Measurements from ENCODE around the gene FUT3.

The FUT3 gene

DNA sequence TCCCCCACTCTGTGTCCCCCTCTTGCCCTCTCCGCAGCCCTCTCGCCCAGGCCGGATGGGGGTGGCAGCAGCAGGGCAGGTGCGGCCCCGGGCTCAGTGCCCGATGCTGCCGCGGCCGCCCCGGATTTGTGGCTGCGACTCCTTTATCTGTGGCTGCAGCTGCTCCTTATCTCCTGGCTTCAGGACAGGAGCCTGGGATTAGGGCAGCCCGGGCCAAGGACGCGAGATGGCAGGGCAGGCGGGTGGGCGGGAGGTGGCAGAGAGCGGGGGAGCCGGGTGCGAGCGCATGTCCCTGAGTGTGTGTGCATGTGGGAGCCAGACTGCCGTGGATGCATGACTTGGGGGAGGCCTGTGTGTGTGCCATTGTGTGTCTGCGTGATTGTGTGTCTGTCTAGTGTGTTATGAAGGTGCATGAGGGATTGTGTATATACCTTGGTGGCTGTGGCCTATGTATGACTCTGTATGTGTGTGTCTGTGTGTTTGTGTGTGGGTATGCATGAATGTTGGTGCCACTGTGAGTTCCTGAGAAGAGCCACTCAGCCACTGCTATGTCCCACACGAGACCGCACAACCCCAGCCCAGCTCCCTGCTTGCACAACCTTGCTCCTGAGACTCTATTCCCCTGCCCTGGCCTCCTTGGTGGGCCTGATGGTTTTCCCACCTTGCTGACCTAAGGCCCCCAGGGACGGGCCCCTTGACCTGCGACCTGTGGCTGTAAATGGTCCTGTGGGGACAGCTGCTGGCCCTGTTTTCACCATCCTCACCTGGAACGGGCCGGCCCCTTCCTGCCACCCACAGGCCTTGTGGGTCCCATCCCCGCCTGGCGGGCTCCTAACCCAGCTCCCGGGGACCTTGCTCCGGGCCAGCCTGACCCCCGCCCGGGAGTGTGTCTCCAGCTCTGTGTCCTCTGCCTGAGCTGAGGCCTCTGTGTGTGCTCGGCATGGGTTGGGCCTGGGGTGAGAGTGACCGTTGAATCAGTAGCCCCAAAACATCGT lies 51.7 kb downstream of the FUT3 start:
- Histone ChIP-seq H3F3A (ENCODE audit: low read depth) (no peaks in the 10 kb centered on the region), H2AFZ (ENCODE audit: low read length) (no peak overlapping the region), H3K9me3 (ENCODE audit: insufficient read depth, low read depth, low read length) (no peaks in the 10 kb centered on the region), H3K36me3 (ENCODE audit: insufficient read depth, low read length) (no peaks in the 10 kb centered on the region), H3K9ac (ENCODE audit: low read depth, low read length, poor library complexity, severe bottlenecking) (no peak overlapping the region), H3K4me2 (ENCODE audit: low read depth, low read length, poor library complexity, severe bottlenecking) (no peak overlapping the region), H3K4me1 (ENCODE audit: insufficient read depth, low read length, poor library complexity, severe bottlenecking) (peaks cover 5% of the 10 kb centered on the region), H4K20me1 (ENCODE audit: insufficient read depth, low read length, poor library complexity, severe bottlenecking) (no peaks in the 10 kb centered on the region), H3K27me3 (ENCODE audit: insufficient read depth, low read length, poor library complexity, severe bottlenecking) (no peaks in the 10 kb centered on the region), H3K4me3 (ENCODE audit: low read length, poor library complexity, severe bottlenecking) (no peak overlapping the region), H3K9me2 (replicated peaks; ENCODE audit: low read depth, low read length) (no peaks in the 10 kb centered on the region), H3K79me2 (ENCODE audit: insufficient read depth, low read length) (no peaks in the 10 kb centered on the region)
- no peak for TF ChIP-seq EZH2phosphoT487 (IDR thresholded peaks at IDR 0.05; ENCODE audit: borderline replicate concordance)
- TF ChIP-seq, protein P1, sequence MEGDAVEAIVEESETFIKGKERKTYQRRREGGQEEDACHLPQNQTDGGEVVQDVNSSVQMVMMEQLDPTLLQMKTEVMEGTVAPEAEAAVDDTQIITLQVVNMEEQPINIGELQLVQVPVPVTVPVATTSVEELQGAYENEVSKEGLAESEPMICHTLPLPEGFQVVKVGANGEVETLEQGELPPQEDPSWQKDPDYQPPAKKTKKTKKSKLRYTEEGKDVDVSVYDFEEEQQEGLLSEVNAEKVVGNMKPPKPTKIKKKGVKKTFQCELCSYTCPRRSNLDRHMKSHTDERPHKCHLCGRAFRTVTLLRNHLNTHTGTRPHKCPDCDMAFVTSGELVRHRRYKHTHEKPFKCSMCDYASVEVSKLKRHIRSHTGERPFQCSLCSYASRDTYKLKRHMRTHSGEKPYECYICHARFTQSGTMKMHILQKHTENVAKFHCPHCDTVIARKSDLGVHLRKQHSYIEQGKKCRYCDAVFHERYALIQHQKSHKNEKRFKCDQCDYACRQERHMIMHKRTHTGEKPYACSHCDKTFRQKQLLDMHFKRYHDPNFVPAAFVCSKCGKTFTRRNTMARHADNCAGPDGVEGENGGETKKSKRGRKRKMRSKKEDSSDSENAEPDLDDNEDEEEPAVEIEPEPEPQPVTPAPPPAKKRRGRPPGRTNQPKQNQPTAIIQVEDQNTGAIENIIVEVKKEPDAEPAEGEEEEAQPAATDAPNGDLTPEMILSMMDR (conservative IDR thresholded peaks at IDR 0.05; ENCODE audit: low read length) = no peak

DNA sequence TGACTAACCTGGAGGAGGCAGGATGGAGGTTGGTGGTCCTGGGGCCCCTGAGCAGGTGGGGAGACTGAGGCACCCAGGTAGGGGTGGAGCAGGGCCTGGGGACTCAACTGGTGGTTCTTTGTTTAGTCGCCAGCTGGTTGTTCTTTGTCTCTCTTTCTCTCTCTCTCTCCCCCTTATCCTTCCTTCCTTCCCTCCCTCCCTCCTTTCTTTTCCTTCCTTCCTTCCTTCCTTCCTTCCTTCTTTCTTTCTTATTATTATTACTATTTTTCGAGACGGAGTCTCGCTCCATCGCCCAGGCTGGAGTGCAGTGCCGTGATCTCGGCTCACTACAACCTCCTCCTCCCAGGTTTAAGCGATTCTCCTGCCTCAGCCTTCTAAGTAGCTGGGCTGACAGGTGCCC lies 53.0 kb downstream of the FUT3 start:
- no peaks in the 10 kb centered on the region for H4K20me1 ChIP-seq (ENCODE audit: insufficient read depth, low read length, poor library complexity, severe bottlenecking)
- no peaks in the 10 kb centered on the region for H3K36me3 ChIP-seq (ENCODE audit: insufficient read depth, low read length)
- H3K27me3 ChIP-seq (ENCODE audit: insufficient read depth, low read length, poor library complexity, severe bottlenecking) = no peaks in the 10 kb centered on the region
- no peaks in the 10 kb centered on the region for H3K9me3 ChIP-seq (ENCODE audit: insufficient read depth, low read depth, low read length)
- no peaks in the 10 kb centered on the region for H3K9me2 ChIP-seq (replicated peaks; ENCODE audit: low read depth, low read length)
- H3K9ac ChIP-seq (ENCODE audit: low read depth, low read length, poor library complexity, severe bottlenecking) = no peak overlapping the region
- no peaks in the 10 kb centered on the region for H3F3A ChIP-seq (ENCODE audit: low read depth)
- no peaks in the 10 kb centered on the region for H3K4me1 ChIP-seq (ENCODE audit: insufficient read depth, low read length, poor library complexity, severe bottlenecking)
- H3K79me2 ChIP-seq (ENCODE audit: insufficient read depth, low read length) = no peaks in the 10 kb centered on the region
- TF ChIP-seq, protein P1 (conservative IDR thresholded peaks at IDR 0.05; ENCODE audit: low read length) = no peak
- TF ChIP-seq EZH2phosphoT487 (IDR thresholded peaks at IDR 0.05; ENCODE audit: borderline replicate concordance) = no peak
- H3K4me3 ChIP-seq (ENCODE audit: low read length, poor library complexity, severe bottlenecking) = no peak overlapping the region
- H2AFZ ChIP-seq (ENCODE audit: low read length) = no peak overlapping the region
- no peak overlapping the region for H3K4me2 ChIP-seq (ENCODE audit: low read depth, low read length, poor library complexity, severe bottlenecking)

DNA sequence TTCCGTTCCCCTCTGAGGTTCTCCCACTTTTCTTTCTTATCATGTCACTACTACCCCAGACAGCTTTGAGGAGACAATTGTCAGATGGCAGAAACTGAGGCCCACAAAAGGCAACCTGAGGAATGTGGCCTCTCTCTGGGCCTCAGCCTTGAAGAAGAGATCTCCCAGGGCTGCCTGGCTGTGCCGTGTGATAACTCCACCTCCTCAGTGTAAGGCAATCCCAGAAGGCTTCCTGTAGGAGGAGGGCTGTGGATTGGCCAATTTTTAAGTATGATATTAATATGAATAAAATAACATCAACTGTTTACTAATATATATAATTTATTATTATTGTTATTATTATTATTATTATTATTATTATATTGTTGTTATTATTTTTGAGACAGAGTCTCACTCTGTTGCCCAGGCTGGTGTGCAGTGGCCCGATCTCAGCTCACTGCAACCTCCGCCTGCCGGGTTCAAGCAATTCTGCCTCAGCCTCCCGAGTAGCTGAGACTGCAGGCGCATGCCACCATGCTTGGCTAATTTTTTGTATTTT lies 55.8 kb downstream of the FUT3 start:
- TF ChIP-seq, protein P1 (conservative IDR thresholded peaks at IDR 0.05; ENCODE audit: low read length) = no peak
- no peak for TF ChIP-seq EZH2phosphoT487 (IDR thresholded peaks at IDR 0.05; ENCODE audit: borderline replicate concordance)
- Histone ChIP-seq H3K4me3 (ENCODE audit: low read length, poor library complexity, severe bottlenecking) (no peak overlapping the region), H3K36me3 (ENCODE audit: insufficient read depth, low read length) (no peaks in the 10 kb centered on the region), H3F3A (ENCODE audit: low read depth) (no peaks in the 10 kb centered on the region), H3K79me2 (ENCODE audit: insufficient read depth, low read length) (no peaks in the 10 kb centered on the region), H2AFZ (ENCODE audit: low read length) (no peak overlapping the region), H3K9ac (ENCODE audit: low read depth, low read length, poor library complexity, severe bottlenecking) (no peak overlapping the region), H3K4me1 (ENCODE audit: insufficient read depth, low read length, poor library complexity, severe bottlenecking) (peaks cover 2% of the 10 kb centered on the region), H3K27me3 (ENCODE audit: insufficient read depth, low read length, poor library complexity, severe bottlenecking) (no peaks in the 10 kb centered on the region), H3K9me2 (replicated peaks; ENCODE audit: low read depth, low read length) (no peaks in the 10 kb centered on the region), H3K4me2 (ENCODE audit: low read depth, low read length, poor library complexity, severe bottlenecking) (no peak overlapping the region), H4K20me1 (ENCODE audit: insufficient read depth, low read length, poor library complexity, severe bottlenecking) (no peaks in the 10 kb centered on the region), H3K9me3 (ENCODE audit: insufficient read depth, low read depth, low read length) (no peaks in the 10 kb centered on the region)
